ENCODE data around the gene IGF1R.
"Not testable (repeated sequence)": the region's sequence is repeated elsewhere in the genome, so short reads cannot be mapped to it uniquely, and the experiment has no call there.

IGF1R gene

DNA sequence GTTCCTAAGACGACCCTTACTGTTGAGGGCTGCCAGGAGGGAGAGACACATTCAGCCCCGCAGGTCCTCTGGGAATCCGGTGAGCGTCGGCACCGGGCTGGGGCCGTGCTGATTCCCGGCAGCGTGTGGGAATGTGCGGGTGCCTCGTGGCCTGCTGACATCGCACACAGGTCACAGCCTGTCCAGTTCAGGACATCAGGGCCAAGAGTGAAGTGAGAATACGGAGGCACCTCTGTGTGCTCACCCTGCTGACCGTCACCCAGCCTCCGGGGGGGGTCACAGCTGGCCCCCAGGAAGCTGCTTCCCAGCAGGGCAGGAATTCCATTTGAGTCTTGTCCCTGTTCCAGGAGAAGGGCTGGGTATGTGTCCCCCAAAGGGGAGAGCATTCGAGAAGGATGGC lies 305.6 kb downstream of the IGF1R start:
- no peak for DNase-seq

DNA sequence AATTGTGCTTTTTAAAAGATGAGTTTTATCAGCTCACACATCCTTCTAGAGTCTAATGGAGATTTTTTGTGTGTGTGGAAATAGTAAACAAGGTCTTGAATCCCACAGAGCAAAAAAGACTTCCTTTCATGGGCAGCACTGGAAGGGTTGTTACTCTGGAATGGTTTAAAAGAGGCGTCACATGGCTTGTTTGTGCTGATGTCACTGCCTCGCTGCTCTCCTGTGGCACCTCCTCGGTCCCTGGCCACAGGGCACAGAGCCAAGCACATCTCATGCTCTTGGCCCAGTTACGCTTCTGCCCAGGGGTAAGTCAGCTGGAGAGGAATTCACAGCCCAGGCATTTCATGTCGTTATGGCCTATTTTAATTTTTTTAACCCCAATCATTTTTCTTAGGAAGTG lies 306.1 kb downstream of the IGF1R start:
- peak; percentile 83 for DNase-seq

DNA sequence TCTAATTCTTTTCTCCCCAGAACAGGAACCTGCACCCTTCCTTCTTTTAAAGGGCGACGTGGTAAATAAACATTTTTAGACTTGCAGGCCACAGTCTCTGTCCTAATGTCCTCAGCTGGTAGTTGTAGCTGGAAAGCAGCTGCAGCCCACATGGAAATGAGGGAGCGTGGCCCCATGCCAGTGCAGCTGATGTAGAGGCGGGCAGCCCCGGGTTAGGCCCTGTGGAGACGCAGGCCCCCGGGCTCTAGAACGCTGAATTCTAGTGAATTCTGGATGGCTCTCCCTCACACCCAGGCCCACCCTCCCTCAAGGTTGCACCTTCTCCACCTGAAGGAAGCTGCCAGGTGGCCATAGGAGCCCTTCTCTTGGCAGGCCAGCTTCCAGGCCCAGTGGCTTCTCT lies 307.0 kb downstream of the IGF1R start:
- peak; percentile 79 for DNase-seq

DNA sequence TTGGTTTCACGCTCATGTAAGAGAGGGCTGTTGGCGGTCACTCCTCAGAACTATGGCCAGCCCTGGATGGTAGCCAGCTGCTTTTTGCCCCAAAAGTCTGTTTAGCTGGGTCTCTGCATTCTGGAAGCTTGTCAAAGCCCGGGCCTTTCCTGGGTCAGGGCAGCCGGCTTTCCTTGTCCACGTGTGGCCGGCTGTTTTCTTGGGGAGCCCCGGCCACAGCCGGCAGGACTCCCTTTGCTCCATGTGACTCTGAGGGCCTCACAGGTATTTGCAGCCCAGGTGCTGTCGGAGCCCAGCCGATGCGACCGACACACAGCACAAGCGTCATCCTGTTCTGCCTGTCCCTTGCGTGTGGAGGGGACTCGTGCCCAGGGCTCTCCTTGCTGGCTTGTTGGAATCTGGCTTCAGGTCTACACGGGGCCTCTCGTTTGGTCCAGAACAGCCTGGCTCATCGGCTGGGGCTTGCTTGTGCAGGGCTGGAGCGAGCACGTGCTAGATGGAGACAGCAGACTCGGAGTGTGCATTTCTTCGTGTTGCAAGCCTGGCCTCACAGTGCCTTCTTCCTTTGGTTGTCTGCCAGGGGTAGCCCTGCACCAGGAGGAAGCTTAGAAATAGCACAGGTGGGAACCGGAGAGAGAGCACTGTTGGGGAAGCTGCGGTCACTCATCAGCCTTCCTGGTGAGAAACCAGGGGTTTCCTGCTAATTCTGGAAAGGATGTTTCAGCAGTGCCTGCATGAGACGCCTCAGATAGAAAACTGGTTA lies 307.8 kb downstream of the IGF1R start:
- peak; percentile 11 for DNase-seq

DNA sequence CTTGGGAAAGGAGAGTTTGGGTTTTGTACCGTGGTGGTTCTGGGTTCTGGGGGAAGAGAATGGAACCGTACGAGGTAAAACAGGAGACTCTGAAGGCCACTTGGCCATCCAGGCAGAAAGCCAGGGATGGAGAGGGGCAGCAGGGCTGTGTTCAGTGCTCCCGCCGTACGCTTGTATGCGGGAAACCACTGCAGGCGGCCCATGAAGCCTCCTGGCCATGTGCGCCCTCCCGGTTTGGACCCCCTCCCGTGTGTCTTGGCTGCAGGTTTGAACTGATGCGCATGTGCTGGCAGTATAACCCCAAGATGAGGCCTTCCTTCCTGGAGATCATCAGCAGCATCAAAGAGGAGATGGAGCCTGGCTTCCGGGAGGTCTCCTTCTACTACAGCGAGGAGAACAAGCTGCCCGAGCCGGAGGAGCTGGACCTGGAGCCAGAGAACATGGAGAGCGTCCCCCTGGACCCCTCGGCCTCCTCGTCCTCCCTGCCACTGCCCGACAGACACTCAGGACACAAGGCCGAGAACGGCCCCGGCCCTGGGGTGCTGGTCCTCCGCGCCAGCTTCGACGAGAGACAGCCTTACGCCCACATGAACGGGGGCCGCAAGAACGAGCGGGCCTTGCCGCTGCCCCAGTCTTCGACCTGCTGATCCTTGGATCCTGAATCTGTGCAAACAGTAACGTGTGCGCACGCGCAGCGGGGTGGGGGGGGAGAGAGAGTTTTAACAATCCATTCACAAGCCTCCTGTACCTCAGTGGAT lies 308.6 kb downstream of the IGF1R start:
- no peak for DNase-seq

DNA sequence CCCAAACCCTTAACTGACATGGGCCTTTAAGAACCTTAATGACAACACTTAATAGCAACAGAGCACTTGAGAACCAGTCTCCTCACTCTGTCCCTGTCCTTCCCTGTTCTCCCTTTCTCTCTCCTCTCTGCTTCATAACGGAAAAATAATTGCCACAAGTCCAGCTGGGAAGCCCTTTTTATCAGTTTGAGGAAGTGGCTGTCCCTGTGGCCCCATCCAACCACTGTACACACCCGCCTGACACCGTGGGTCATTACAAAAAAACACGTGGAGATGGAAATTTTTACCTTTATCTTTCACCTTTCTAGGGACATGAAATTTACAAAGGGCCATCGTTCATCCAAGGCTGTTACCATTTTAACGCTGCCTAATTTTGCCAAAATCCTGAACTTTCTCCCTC lies 309.3 kb downstream of the IGF1R start:
- no peak for DNase-seq

DNA sequence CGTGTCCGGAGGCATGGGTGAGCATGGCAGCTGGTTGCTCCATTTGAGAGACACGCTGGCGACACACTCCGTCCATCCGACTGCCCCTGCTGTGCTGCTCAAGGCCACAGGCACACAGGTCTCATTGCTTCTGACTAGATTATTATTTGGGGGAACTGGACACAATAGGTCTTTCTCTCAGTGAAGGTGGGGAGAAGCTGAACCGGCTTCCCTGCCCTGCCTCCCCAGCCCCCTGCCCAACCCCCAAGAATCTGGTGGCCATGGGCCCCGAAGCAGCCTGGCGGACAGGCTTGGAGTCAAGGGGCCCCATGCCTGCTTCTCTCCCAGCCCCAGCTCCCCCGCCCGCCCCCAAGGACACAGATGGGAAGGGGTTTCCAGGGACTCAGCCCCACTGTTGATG lies 309.7 kb downstream of the IGF1R start:
- DNase-seq: no peak

DNA sequence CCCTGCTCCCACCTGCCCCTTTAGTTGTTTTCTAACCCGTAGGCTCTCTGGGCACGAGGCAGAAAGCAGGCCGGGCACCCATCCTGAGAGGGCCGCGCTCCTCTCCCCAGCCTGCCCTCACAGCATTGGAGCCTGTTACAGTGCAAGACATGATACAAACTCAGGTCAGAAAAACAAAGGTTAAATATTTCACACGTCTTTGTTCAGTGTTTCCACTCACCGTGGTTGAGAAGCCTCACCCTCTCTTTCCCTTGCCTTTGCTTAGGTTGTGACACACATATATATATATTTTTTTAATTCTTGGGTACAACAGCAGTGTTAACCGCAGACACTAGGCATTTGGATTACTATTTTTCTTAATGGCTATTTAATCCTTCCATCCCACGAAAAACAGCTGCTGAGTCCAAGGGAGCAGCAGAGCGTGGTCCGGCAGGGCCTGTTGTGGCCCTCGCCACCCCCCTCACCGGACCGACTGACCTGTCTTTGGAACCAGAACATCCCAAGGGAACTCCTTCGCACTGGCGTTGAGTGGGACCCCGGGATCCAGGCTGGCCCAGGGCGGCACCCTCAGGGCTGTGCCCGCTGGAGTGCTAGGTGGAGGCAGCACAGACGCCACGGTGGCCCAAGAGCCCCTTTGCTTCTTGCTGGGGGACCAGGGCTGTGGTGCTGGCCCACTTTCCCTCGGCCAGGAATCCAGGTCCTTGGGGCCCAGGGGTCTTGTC lies 310.7 kb downstream of the IGF1R start:
- no peak for DNase-seq

DNA sequence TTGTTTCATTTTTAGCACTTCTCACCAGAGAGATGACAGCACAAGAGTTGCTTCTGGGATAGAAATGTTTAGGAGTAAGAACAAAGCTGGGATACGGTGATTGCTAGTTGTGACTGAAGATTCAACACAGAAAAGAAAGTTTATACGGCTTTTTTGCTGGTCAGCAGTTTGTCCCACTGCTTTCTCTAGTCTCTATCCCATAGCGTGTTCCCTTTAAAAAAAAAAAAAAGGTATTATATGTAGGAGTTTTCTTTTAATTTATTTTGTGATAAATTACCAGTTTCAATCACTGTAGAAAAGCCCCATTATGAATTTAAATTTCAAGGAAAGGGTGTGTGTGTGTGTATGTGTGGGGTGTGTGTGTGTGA lies 311.3 kb downstream of the IGF1R start:
- DNase-seq: no peak

DNA sequence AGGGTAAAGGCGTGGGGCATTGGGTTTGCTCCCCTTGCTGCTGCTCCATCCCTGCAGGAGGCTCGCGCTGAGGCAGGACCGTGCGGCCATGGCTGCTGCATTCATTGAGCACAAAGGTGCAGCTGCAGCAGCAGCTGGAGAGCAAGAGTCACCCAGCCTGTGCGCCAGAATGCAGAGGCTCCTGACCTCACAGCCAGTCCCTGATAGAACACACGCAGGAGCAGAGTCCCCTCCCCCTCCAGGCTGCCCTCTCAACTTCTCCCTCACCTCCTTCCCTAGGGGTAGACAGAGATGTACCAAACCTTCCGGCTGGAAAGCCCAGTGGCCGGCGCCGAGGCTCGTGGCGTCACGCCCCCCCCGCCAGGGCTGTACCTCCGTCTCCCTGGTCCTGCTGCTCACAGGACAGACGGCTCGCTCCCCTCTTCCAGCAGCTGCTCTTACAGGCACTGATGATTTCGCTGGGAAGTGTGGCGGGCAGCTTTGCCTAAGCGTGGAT lies 312.3 kb downstream of the IGF1R start:
- DNase-seq: no peak

DNA sequence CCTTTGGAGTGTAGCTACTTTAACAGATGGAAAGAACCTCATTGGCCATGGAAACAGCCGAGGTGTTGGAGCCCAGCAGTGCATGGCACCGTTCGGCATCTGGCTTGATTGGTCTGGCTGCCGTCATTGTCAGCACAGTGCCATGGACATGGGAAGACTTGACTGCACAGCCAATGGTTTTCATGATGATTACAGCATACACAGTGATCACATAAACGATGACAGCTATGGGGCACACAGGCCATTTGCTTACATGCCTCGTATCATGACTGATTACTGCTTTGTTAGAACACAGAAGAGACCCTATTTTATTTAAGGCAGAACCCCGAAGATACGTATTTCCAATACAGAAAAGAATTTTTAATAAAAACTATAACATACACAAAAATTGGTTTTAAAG lies 315.1 kb downstream of the IGF1R start:
- no peak for DNase-seq

DNA sequence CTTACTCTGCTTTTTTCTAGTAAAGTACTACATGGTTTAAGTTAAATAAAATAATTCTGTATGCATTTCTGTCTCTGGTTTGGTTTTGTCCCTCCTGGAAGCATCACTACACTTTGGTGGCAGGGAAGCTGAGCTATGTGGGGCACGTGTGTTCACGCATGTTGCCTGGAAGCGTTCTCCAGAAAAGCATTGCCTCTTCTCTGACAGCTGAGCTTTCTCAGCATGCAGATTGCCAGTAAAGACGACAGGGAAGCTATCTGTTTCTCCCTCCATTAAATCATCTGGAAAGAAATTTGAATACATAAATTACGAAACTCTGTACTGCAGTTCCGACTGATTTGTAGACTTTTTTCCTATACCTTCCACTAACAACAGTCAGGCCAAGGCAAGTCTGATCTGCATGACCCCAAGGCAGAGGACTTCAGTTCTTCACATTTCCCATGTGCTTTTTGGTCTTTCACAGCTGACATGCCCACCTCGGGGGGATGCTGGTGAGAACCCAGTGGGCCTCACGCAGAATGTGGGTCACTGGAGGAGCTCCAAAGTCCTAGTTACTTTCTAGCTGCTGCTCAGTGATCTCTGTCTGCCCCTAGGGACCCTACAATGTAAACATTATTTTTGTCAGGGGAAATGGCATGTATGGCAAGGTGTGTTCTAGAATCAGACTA lies 316.3 kb downstream of the IGF1R start:
- no peak for DNase-seq

DNA sequence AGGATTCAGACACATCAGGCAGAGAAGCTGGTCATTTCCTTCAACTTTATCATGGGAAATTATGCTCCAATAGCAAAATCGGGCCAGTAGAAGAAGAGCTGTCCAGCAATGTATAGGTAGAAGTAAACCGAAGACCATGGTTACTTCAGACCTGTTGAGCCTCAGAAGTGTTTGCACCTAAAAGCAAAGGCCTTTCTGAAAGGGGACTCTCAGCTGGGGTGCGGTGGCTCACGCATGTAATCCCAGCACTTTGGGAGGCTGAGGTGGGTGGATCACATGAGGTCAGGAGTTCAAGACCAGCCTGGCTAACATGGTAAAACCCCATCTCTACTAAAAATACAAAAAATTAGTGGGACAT lies 316.8 kb downstream of the IGF1R start:
- not testable (repeated sequence) for DNase-seq

DNA sequence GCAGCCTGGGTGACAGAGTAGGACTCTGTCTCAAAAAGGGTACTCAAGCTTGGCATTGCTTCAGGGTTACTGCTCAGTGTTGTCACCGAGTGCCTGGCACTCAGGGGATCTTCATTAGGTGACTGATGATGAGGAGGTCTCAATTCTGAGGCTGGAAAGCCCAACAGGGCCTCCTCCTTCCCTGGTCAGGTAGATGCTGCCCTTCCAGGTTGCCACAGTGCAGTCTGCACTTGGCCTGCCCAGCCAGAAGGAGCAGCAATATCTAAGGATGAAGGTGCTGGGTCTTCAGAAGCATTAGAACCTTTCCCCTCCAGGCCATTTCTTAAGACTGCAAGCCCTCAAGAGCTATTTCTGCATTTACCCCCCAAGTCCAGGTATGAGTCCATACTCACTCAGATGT lies 317.3 kb downstream of the IGF1R start:
- no peak for DNase-seq

DNA sequence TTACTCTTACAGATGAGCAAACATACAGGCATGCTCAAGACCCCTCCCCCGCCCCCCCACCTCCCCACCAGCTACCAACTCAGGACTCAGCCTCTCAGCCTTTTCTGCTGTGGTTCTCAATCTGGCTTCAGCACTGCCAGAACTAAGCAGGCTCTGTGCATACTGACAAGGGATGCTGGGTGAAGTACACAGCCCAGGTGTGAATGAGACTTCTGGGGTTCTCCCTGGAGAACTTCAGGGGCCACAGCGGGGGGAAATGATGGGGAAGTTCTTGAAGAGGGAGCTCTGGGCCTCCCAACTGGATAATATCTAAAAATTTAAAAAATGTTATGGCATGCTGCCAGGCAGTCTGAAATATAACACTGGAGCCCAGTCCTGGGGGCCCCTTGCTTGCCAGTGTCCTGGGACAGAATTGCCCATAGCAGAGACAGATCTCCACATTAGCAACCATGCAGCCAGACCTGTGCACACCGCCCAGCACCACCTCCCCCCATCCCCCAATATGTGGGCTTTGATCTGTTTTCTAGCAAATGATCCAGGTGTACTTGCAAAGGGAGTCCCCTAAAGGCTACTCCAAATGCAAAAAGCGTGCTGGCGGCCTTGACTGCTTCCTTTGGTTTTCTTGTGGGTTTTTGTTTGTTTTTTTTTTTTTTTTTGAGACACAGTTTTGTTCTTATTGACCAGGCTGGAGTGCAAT lies 317.9 kb downstream of the IGF1R start:
- DNase-seq: no peak

DNA sequence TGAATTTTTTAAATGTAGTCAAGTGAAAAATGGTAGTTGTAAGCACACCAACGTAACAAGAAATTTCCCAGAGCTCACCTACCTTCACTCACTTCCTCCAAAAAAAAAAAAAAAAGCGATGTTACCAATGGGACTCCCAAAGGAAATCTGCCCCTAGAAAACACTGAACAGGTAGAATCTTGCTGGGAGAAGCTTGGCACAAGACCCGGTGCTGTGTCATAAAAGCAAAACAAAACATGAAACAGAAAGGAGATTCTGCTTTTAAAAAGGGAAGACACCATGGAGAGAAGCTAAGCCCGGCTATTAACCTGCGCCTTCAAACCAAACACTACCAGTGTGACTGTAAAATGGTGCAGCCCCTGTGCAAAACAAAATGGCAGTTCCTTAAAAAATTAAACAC lies 318.8 kb downstream of the IGF1R start:
- no peak for DNase-seq

DNA sequence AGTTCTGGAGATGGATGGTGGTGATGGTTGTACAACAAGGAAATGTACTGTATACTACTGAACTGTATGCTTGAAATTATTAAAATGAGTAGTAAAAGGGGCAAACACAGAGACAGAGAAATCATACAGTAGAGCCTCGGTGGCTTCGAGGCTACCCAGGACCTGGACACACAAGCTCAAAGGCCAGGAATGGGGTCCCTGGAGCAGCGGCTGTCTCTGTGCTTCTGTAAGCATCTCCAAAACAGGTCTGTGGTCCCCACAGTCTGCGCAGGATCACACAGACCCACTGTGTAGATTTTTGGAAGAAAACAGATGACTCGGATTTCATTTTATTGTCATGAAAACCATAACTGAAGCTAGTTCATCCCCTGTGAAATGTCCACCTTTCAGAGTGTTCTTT lies 319.6 kb downstream of the IGF1R start:
- no peak for DNase-seq

DNA sequence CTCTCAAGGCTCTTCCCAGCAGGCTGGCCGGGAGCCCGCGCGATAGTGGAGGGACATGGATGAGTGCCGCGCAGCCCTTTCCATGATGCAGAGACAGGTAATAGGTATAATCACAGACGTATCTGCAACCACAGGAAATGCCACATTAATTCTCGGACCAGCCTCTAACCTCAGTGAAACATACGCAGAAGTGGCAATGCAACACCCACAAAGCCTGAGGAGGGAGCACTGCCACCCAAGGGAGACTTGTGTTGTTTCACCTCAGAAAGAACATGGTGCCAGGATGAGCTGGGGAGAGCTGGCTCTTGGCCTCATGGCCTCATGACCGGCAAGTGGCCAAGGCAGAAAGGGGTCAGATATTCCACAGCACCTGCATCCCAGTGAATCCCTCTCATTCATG lies 320.2 kb downstream of the IGF1R start:
- DNase-seq: no peak

DNA sequence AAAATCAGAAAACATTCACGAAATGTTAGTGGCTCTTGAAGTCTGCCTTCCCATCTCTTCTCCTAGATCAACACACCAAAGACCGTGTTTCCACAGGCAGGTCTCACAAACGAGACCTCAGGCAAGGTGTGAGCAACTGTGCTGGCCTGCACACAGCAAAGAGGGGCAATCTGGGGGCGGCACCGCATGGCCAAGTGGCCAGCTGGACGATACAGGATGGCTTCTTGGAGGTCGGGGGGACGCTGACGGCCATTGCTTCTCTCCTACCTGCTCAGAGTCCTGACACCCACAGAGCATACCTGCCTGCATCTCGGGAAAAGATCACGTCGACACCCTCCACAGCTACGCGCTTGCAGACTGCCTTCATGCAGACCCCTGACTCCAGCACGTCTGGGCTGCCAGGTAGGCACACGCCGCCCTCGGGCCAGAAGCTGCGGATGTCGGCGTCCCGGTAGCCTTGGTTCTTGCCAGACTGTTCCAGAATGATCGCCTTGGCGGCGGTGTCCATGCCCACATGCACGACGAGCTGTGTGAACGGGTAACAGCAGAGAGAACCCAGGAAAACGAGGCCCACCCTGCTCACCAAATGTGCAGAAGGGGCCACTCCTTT lies 320.9 kb downstream of the IGF1R start:
- DNase-seq: no peak

DNA sequence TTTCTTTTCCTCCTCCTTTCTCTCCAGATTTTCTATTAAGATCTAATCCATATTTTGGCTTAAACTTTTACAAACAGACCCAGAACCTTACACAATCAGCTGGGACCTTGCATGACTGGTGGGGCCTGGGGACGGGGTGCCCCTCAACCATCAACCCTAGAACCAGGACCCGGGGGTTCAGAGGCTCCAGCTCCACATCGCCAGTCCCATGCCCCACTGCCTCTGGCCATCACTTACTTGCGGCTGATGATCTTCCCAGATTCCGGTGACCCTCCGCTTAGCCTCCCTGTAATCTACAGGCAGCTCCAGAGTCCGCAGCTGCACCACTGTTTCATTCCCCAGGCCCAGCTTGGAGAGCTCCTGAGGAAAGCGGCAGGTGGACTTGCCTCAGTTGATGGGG lies 322.5 kb downstream of the IGF1R start:
- DNase-seq: no peak

DNA sequence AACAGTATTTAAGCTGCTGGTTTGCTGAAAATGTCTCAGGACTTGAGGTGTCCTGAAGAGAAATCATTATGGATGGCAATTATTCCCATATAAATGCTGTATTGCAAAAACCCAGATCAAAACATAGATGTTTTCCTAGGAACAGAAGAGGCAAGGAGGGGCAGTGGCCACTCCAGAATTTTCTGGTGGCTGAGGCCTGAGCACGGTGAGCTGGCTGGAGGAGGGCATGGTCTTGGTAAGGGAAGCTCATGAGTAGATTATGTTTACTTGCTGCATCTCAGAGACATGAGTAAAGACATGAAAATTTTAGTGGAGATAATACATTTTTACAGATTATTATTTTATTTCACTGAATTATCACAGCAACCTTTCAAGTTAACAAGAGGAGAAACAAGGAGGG lies 328.2 kb downstream of the IGF1R start:
- no peak for DNase-seq

DNA sequence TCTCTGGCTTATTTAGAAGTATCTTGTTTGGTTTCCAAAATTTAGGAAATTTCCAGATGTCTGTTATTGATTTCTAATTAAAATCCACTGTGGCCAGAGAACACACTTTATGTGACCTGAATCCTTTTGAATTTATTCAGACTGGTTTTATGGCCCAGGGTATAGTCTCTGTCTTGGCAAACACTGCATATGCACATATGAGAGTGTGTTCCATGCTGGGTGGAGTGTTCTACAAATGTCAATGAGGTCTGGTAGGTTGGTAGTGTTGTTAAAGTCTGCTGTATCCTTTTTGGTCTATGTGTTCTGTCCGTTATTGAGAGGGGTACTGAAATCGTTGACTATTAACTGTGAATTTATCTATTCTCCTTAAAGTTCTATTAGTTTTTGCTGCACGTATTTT lies 329.1 kb downstream of the IGF1R start:
- no peak for DNase-seq
